Motor neuron (in vitro differentiated cells): ENCODE measurements around the gene LSM14B. TPM values are rescaled to one million over a fixed set of nuclear protein-coding genes. Genes with fewer than 3 reads are reported as not detected.

Experiments used
- ATAC-seq, 8 experiments: fragments of 200-7000 bp; cut with Tn5 transposase; replicated peaks in 6 of 8; 2 replicates each; pipeline ENCODE4 v1.8.0; 2021; ENCODE audit warnings: mild to moderate bottlenecking in 8 of 8, moderate library complexity in 8 of 8
- H3K27ac ChIP-seq, 2 donors: fragments of 250-450 bp; sonication (Bioruptor Pico); 2 replicates each; pipeline ENCODE4 v1.9.0; 2021; ENCODE audit warnings: antibody characterized with exemption in 2 of 2, mild to moderate bottlenecking in 2 of 2, moderate library complexity in 1 of 2
- H3K4me1 ChIP-seq, 2 donors: fragments of 250-450 bp; sonication (Bioruptor Pico); replicated peaks in 1 of 2; 2 replicates each; pipeline ENCODE4 v1.6.1; 2021; ENCODE audit warnings: antibody characterized with exemption in 2 of 2, mild to moderate bottlenecking in 2 of 2, moderate library complexity in 1 of 2
- H3K4me3 ChIP-seq, 5 donors: fragments of 250-450 bp; sonication (Bioruptor Pico); 2 replicates each; pipeline ENCODE4 v1.9.0; 2021; ENCODE audit warnings: antibody characterized with exemption in 5 of 5, mild to moderate bottlenecking in 5 of 5, moderate library complexity in 4 of 5
- WGBS, 10 experiments: fragments of 450-650 bp; shearing (Covaris generic); methylation state at CpG; one replicate each; pipeline ENCODE4 v1.0.0; 2022; 5-methylcytosine and 5-hydroxymethylcytosine counted together
- in situ Hi-C, 9 experiments: fragments of 400-800 bp; cut with MboI; loops; one replicate each; pipeline ENCODE4 v1.15.0; 2021; ENCODE audit warnings: low sequenced_read_pairs in 9 of 9, low pct_unique_long_range_greater_than_20kb in 2 of 9; ENCODE audit not compliant: unreplicated experiment in 9 of 9
- total RNA-seq, 8 experiments: library from RNA; unstranded; fragments of 300-600 nt; gene quantifications; 2 replicates each; pipeline versions ENCODE4 v1.2.3 to v1.2.4, GENCODE V29; 2022

Gene LSM14B
- total RNA-seq, 8 experiments from 2014 or later, result 27.2 to 79.3 (median 55.4) TPM

- Histone ChIP-seq H3K27ac (no peak overlapping the region), H3K4me3 (no peak overlapping the region), H3K4me1 (peaks cover 4 to 7% of the 10 kb centered on the region in 2 donors)
- in situ Hi-C loops, result loop anchor here in 5 of 9 experiments (25.0 kb wide), 1 partner anchor 124 kb away; no protein-coding TSS in a partner anchor
- ATAC-seq, result peak; percentile 11 to 74 (median 64)
- 32 to 64% (median 52%) methylated on average over 3 to 7 of the region's 8 CpGs for WGBS, 10 experiments
Observed at GRCh38 chr20:62136283-62137091, 14.2 kb downstream of the LSM14B start.

DNA sequence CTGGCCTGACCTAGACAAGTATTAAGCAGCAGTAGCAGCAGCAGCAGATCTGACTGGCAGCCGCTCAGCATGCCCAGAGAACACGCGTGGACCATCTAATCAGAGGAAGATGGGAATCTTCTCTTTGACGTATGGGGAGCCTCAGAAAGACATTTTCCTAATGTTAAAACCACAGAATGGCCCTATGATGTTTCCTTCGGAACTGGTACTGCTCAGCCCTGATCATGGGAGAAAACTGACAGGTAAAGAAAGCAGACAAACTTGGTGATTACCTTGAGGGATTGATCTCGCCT lies 14.8 kb downstream of the LSM14B start:
- H3K27ac ChIP-seq, result no peak overlapping the region
- 55 to 100% (median 78%) methylated on average over 1 to 5 of the region's 6 CpGs; no CpG with 5 or more reads in 1 of the 10 experiments for WGBS, 10 experiments
- in situ Hi-C loops, result loop anchor here in 5 of 9 experiments (25.0 kb wide), 1 partner anchor 125 kb away; no protein-coding TSS in a partner anchor
- no peak for ATAC-seq
- H3K4me3 ChIP-seq, result no peak overlapping the region
- H3K4me1 ChIP-seq, result peaks cover 8 to 9% of the 10 kb centered on the region in 2 donors

- 47 to 100% (median 80%) methylated on average over 1 to 7 of the region's 8 CpGs; no CpG with 5 or more reads in 1 of the 10 experiments for WGBS, 10 experiments
- H3K27ac ChIP-seq, result no peak overlapping the region
- in situ Hi-C loops, result loop anchor here in 5 of 9 experiments (25.0 kb wide), 1 partner anchor 125 kb away; no protein-coding TSS in a partner anchor
- no peak overlapping the region for H3K4me3 ChIP-seq
- ATAC-seq, result no peak
- H3K4me1 ChIP-seq, result peaks cover 8 to 9% of the 10 kb centered on the region in 2 donors
Observed at GRCh38 chr20:62137478-62138203, 15.4 kb downstream of the LSM14B start.

GRCh38 chr20:62138204-62138543 lies 15.9 kb downstream of the LSM14B start:
- no peak overlapping the region for H3K27ac ChIP-seq
- in situ Hi-C loops, result loop anchor here in 5 of 9 experiments (25.0 kb wide), 1 partner anchor 126 kb away; no protein-coding TSS in a partner anchor
- H3K4me3 ChIP-seq, result no peak overlapping the region
- 68 to 100% (median 92%) methylated on average over 1 to 11 of the region's 11 CpGs for WGBS, 10 experiments
- peaks cover 8 to 9% of the 10 kb centered on the region in 2 donors for H3K4me1 ChIP-seq
- ATAC-seq, result no peak

DNA sequence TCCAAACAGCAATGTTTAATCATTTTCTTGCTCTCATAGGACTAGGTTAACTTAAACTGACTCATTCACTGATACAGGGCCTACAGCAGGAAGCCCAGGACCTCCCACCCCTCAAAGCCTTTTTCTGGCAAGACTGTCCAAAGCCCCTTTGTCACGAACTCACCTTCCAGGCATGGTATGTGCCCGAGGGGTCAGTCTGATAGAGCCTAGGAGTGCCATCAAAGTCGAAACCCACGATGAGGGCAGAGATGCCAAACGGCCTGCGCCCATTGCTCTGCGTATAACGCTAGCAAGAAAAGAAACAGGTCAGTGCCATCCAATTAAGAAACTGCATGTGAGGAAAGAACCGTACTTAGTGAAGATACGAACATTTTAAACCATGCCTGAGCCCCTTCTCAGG lies 16.6 kb downstream of the LSM14B start:
- H3K4me1 ChIP-seq, result peaks cover 8 to 9% of the 10 kb centered on the region in 2 donors
- in situ Hi-C loops, result loop anchor here in 5 of 9 experiments (25.0 kb wide), 1 partner anchor 127 kb away; no protein-coding TSS in a partner anchor
- H3K4me3 ChIP-seq, result no peak overlapping the region
- 89 to 100% (median 93%) methylated on average over 2 to 10 of the region's 10 CpGs; no CpG with 5 or more reads in 3 of the 10 experiments for WGBS, 10 experiments
- no peak overlapping the region for H3K27ac ChIP-seq
- no peak for ATAC-seq

- ATAC-seq, result no peak
- in situ Hi-C loops, result loop anchor here in 5 of 9 experiments (25.0 kb wide), 1 partner anchor 127 kb away; no protein-coding TSS in a partner anchor
- H3K4me1 ChIP-seq, result peaks cover 10% of the 10 kb centered on the region in 2 donors
- WGBS, 10 experiments, result 76 to 100% (median 92%) methylated on average over 1 to 6 of the region's 13 CpGs; no CpG with 5 or more reads in 2 of the 10 experiments
- H3K27ac ChIP-seq, result no peak overlapping the region
- H3K4me3 ChIP-seq, result no peak overlapping the region
Observed at GRCh38 chr20:62139636-62140035, 17.4 kb downstream of the LSM14B start.

GRCh38 chr20:62141043-62141396 lies 18.7 kb downstream of the LSM14B start:
- 89 to 100% (median 100%) methylated on average over 1 to 4 of the region's 7 CpGs; no CpG with 5 or more reads in 5 of the 10 experiments for WGBS, 10 experiments
- peaks cover 17 to 19% of the 10 kb centered on the region in 2 donors for H3K4me1 ChIP-seq
- in situ Hi-C loops, result loop anchor here in 5 of 9 experiments (25.0 kb wide), 1 partner anchor 129 kb away; no protein-coding TSS in a partner anchor
- peak overlapping the region in 1 of 5 donors; percentile 98 for H3K4me3 ChIP-seq
- no peak overlapping the region for H3K27ac ChIP-seq
- ATAC-seq, result no peak

DNA sequence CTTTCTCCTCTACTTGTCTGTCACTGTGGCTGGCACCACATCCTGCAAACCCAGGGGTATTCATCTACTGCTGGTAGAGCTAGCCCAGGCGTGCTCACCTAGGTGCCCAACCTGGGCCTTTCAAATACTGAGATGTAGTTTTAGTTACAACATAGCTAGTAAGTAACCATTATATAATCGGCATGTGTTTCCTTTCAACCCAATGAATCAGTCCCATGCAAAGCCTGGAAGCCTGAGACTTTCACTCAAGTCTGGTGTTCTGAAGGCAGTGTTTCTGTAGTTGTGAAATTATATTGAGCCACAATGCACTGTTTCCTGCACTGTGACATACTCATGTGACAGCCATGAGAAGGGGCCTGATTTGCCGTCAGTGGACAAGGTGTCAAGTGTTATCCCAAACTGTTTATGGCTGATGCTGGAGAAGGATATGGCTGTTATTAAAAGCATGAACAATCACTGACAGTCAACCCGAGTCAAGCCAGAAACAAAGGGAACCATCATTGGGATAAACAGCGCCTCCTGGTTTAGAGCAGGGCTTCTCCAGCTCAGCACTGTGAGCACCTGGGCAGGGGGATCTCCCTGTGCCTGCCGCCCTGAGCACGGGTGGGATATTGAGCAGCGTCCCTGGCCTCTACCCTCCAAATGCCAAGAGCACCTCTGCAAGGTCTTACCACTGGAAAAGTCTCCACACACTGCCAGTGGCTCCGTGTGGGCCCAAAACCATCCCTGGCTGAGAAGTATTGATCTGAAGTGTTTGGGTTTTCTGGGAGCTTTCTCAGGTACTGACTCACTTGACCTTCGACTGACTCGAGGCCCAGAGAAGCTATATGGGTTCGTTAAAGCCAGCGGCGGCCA lies 19.3 kb downstream of the LSM14B start:
- no peak for ATAC-seq
- WGBS, 10 experiments, result 22 to 80% (median 40%) methylated on average over 1 to 6 of the region's 14 CpGs; no CpG with 5 or more reads in 3 of the 10 experiments
- peak overlapping the region; percentile 82 to 98 (median 97) for H3K4me3 ChIP-seq
- in situ Hi-C loops, result loop anchor here in 5 of 9 experiments (25.0 kb wide), 1 partner anchor 129 kb away; no protein-coding TSS in a partner anchor
- no peak overlapping the region for H3K27ac ChIP-seq
- peaks cover 17 to 19% of the 10 kb centered on the region in 2 donors for H3K4me1 ChIP-seq

- H3K4me1 ChIP-seq, result peaks cover 17 to 19% of the 10 kb centered on the region in 2 donors
- ATAC-seq, result peak; percentile 3 to 36 (median 18)
- peak overlapping the region; percentile 100 for H3K27ac ChIP-seq
- WGBS, 10 experiments, result 0 to 1% (median 0%) methylated on average over 2 to 25 of the region's 71 CpGs; no CpG with 5 or more reads in 4 of the 10 experiments
- in situ Hi-C loops, result loop anchor here in 5 of 9 experiments (25.0 kb wide), 1 partner anchor 130 kb away; no protein-coding TSS in a partner anchor
- peak overlapping the region; percentile 82 to 98 (median 97) for H3K4me3 ChIP-seq
Observed at GRCh38 chr20:62142252-62143080, 20.2 kb downstream of the LSM14B start.

- no CpG with 5 or more reads among the region's 148 CpGs for WGBS, 10 experiments
- in situ Hi-C loops, result loop anchor here in 5 of 9 experiments (25.0 kb wide), 1 partner anchor 131 kb away; no protein-coding TSS in a partner anchor
- ATAC-seq, result peak; percentile 75 to 89 (median 87)
- Histone ChIP-seq H3K4me1 (peaks cover 17 to 19% of the 10 kb centered on the region in 2 donors), H3K4me3 (peak within 1 kb of the TSS; percentile 82 to 98 (median 97)), H3K27ac (peak within 1 kb of the TSS; percentile 100)
Observed at GRCh38 chr20:62143081-62143956, 21.0 kb downstream of the LSM14B start, which contains the start of the genes PSMA7 and SS18L1. Gene PSMA7, minus strand, starts transcription at chr20:62143394. Its CDS starts 91 bp downstream, at chr20:62143303. Gene SS18L1, plus strand, starts transcription at chr20:62143769. Its CDS starts 52 bp downstream, at chr20:62143821.
